Trophoblast cell (in vitro differentiated cells and primary cell): ENCODE measurements around the gene PDE10A.
A peak's percentile ranks its signal among the peaks of the same experiment; 100 is the strongest.
"Not testable (repeated sequence)": the region's sequence is repeated elsewhere in the genome, so short reads cannot be mapped to it uniquely, and the experiment has no call there.

ENCODE experiments used
- DNase-seq, 2 donors: peaks; one replicate each; pipeline ENCODE4 v3.0.0-alpha.2; 2016
- H2AFZ ChIP-seq: 2 replicates; pipeline ENCODE4 v1.6.1; 2013; ENCODE audit warnings: low read length, moderate library complexity, mild to moderate bottlenecking; ENCODE audit not compliant: insufficient read depth, poor library complexity
- H2AK5ac ChIP-seq: 2 replicates; pipeline ENCODE4 v1.6.1; 2013; ENCODE audit warnings: mild to moderate bottlenecking, low read length
- H2BK120ac ChIP-seq: 2 replicates; pipeline ENCODE4 v1.6.1; 2013; ENCODE audit warnings: low read length, mild to moderate bottlenecking, moderate library complexity; ENCODE audit not compliant: insufficient read depth, poor library complexity
- H2BK12ac ChIP-seq: 2 replicates; pipeline ENCODE4 v1.6.1; 2013; ENCODE audit warnings: mild to moderate bottlenecking, low read length, moderate library complexity
- H2BK5ac ChIP-seq: 2 replicates; pipeline ENCODE4 v1.6.1; 2013; ENCODE audit warnings: low read length, low read depth, moderate library complexity, mild to moderate bottlenecking; ENCODE audit not compliant: poor library complexity
- H3K14ac ChIP-seq: 2 replicates; pipeline ENCODE4 v1.6.1; 2013; ENCODE audit warnings: mild to moderate bottlenecking, low read length
- H3K18ac ChIP-seq: 2 replicates; pipeline ENCODE4 v1.6.1; 2013; ENCODE audit warnings: mild to moderate bottlenecking, low read length
- H3K23ac ChIP-seq: 2 replicates; pipeline ENCODE4 v1.6.1; 2013; ENCODE audit warnings: low read length
- H3K27ac ChIP-seq: 2 replicates; pipeline ENCODE4 v1.5.1; 2013; ENCODE audit warnings: low read depth, mild to moderate bottlenecking, inconsistent platforms, low read length, moderate library complexity
- H3K27me3 ChIP-seq: 2 replicates; pipeline ENCODE4 v1.6.1; 2013; ENCODE audit warnings: inconsistent platforms, mild to moderate bottlenecking, low read length, moderate library complexity; ENCODE audit not compliant: insufficient read depth
- H3K36me3 ChIP-seq, 2 experiments: 1 replicate in 1 of 2; 2 replicates in 1 of 2; pipeline ENCODE4 v1.6.1; 2013; ENCODE audit warnings: low read length in 2 of 2, mild to moderate bottlenecking in 2 of 2, moderate library complexity in 1 of 2; ENCODE audit not compliant: insufficient read depth in 2 of 2, control insufficient read depth in 1 of 2
- H3K4ac ChIP-seq: 2 replicates; pipeline ENCODE4 v1.6.1; 2013; ENCODE audit warnings: low read depth, mild to moderate bottlenecking, low read length, moderate library complexity
- H3K4me1 ChIP-seq, 2 experiments: 1 replicate in 1 of 2; 2 replicates in 1 of 2; pipeline ENCODE4 v1.6.1; 2013; ENCODE audit warnings: low read length in 2 of 2, mild to moderate bottlenecking in 2 of 2, moderate library complexity in 1 of 2; ENCODE audit not compliant: insufficient read depth in 2 of 2, control insufficient read depth in 1 of 2
- H3K4me2 ChIP-seq: 2 replicates; pipeline ENCODE4 v1.6.1; 2013; ENCODE audit warnings: inconsistent platforms, mild to moderate bottlenecking, low read length, moderate library complexity
- H3K4me3 ChIP-seq: 2 replicates; pipeline ENCODE4 v1.5.1; 2013; ENCODE audit warnings: mild to moderate bottlenecking, low read depth, low read length, inconsistent platforms
- H3K79me1 ChIP-seq: one replicate; pipeline ENCODE4 v1.6.1; 2013; ENCODE audit warnings: low read length
- H3K79me2 ChIP-seq: 2 replicates; pipeline ENCODE4 v1.6.1; 2013; ENCODE audit warnings: low read length, mild to moderate bottlenecking; ENCODE audit not compliant: control insufficient read depth, insufficient read depth, poor library complexity
- H3K9ac ChIP-seq: 2 replicates; pipeline ENCODE4 v1.6.1; 2013; ENCODE audit warnings: mild to moderate bottlenecking, low read length
- H3K9me3 ChIP-seq: 2 replicates; pipeline ENCODE4 v1.6.1; 2013; ENCODE audit warnings: low read depth, mild to moderate bottlenecking, control low read depth, inconsistent platforms, low read length; ENCODE audit not compliant: insufficient read depth
- H4K12ac ChIP-seq: 2 replicates; pipeline ENCODE4 v1.6.1; 2013; ENCODE audit warnings: low read depth, mild to moderate bottlenecking, low read length, moderate library complexity
- H4K8ac ChIP-seq: 2 replicates; pipeline ENCODE4 v1.6.1; 2013; ENCODE audit warnings: low read depth, mild to moderate bottlenecking, low read length, moderate library complexity
- H4K91ac ChIP-seq: one replicate; pipeline ENCODE4 v1.6.1; 2013; ENCODE audit warnings: low read depth, mild to moderate bottlenecking, low read length, moderate library complexity
- WGBS: extraction: QIAGEN DNeasy Blood & Tissue Kit; methylation state at CpG from one replicate; pipeline ENCODE4 v1.1.7; 2013; ENCODE audit warnings: missing lambda C conversion rate; ENCODE audit not compliant: insufficient read length, insufficient coverage; ENCODE audit errors: extremely low coverage; 5-methylcytosine and 5-hydroxymethylcytosine counted together

Gene PDE10A

GRCh38 chr6:165554644-165555043, 108.4 kb downstream of the PDE10A start:
- not testable (repeated sequence) for H3K18ac ChIP-seq, H3K27me3 ChIP-seq, DNase-seq, H4K8ac ChIP-seq, H2BK5ac ChIP-seq, H2BK120ac ChIP-seq, H3K14ac ChIP-seq, H2BK12ac ChIP-seq, H3K4me1 ChIP-seq, H4K91ac ChIP-seq, H3K4me3 ChIP-seq, H3K79me1 ChIP-seq, H4K12ac ChIP-seq, H3K27ac ChIP-seq, H3K4me2 ChIP-seq, H3K9ac ChIP-seq, H3K36me3 ChIP-seq, H3K9me3 ChIP-seq, H2AK5ac ChIP-seq, H3K4ac ChIP-seq, H3K79me2 ChIP-seq, H2AFZ ChIP-seq, H3K23ac ChIP-seq
- WGBS, result no CpG with 5 or more reads among the region's 3 CpGs

DNA sequence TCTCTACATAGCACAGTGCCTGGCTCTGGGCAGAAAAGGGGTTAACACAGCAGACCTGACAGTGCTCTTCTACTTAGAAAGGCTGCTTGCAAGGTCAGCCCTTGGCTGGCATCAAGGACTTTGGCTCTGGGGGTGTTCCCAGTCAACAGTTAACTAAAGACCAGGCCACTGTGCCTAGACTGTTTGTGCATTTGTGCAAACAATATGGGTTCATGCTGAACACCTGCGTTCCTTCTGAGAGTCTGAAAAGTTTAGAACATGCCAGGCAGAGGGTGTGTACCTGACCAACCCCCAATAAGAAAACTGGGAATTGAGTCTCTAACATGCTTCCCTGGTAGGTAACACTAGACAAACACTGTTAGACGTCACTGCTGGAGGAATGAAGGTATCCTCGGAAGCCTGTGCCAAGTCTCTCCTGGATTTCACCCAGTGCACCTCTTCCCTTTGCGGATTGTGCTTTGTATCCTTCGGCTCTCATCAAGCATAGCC, 110.7 kb downstream of the PDE10A start:
- Histone ChIP-seq H3K4me3 (no peak overlapping the region), H2BK12ac (no peak overlapping the region), H3K27ac (no peak overlapping the region), H3K9me3 (no peaks in the 10 kb centered on the region), H4K8ac (no peak overlapping the region), H2BK5ac (no peak overlapping the region), H2AK5ac (no peak overlapping the region), H3K4me1 (no peaks in the 10 kb centered on the region), H2BK120ac (no peak overlapping the region), H3K27me3 (no peaks in the 10 kb centered on the region), H4K91ac (no peak overlapping the region), H3K4me2 (no peak overlapping the region), H3K36me3 (no peaks in the 10 kb centered on the region), H3K79me2 (no peaks in the 10 kb centered on the region), H3K4ac (no peak overlapping the region), H3K9ac (no peak overlapping the region), H3K18ac (no peak overlapping the region), H3K79me1 (no peaks in the 10 kb centered on the region), H3K23ac (no peak overlapping the region), H2AFZ (no peak overlapping the region), H3K14ac (no peak overlapping the region), H4K12ac (no peak overlapping the region)
- no CpG with 5 or more reads among the region's 5 CpGs for WGBS
- peak in 1 of 2 donors; percentile 14 for DNase-seq

DNA sequence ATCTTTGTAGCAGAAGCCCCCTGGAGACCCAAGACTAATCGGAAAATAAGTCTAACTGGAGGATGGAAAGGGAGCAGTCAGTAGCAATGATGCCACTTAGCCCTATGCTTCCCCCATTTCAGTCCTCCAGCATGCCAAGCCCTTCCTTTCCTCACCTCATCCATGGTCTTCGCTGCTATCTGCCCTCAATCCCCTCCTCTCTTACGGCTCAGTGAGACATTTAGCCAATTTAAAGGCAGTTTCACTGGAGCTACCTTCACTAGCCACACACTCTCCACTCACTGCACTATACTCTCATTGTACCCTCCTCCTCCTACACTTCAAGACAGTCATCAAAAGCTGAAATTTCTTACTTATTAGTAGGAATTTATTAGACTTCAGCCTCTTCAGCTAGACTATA, 111.2 kb downstream of the PDE10A start:
- H4K91ac ChIP-seq, result no peak overlapping the region
- DNase-seq, result no peak
- H3K14ac ChIP-seq, result no peak overlapping the region
- no peaks in the 10 kb centered on the region for H3K9me3 ChIP-seq
- no peak overlapping the region for H3K9ac ChIP-seq
- no peak overlapping the region for H3K18ac ChIP-seq
- no peaks in the 10 kb centered on the region for H3K36me3 ChIP-seq
- H2AK5ac ChIP-seq, result no peak overlapping the region
- H3K23ac ChIP-seq, result no peak overlapping the region
- H3K4me3 ChIP-seq, result no peak overlapping the region
- H3K4ac ChIP-seq, result no peak overlapping the region
- H3K4me1 ChIP-seq, result no peaks in the 10 kb centered on the region
- no peak overlapping the region for H2BK5ac ChIP-seq
- no CpG with 5 or more reads among the region's 3 CpGs for WGBS
- no peaks in the 10 kb centered on the region for H3K27me3 ChIP-seq
- no peak overlapping the region for H3K27ac ChIP-seq
- no peak overlapping the region for H2BK120ac ChIP-seq
- no peak overlapping the region for H2AFZ ChIP-seq
- no peak overlapping the region for H4K8ac ChIP-seq
- no peak overlapping the region for H3K4me2 ChIP-seq
- H3K79me1 ChIP-seq, result no peaks in the 10 kb centered on the region
- no peaks in the 10 kb centered on the region for H3K79me2 ChIP-seq
- H4K12ac ChIP-seq, result no peak overlapping the region
- H2BK12ac ChIP-seq, result no peak overlapping the region

DNA sequence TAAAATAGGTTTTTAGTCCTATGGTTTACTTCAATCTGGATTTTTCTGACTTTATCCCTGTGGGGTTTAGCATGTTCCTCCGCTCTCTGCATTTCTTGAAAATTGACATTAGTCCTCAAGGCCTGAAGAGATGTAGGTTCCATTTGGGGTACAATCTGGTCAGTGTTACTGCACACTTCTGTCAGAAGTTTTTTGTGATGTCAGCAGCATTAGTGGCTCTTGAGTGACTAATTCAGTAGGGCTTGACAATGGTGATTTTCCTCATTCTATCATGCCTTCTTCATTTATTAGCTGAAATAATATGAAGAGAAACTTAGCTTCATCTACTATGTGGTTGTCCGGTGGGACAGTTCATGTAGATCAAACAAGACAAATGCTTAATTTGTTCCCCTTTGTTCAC, 114.6 kb downstream of the PDE10A start:
- WGBS, result no CpG with 5 or more reads among the region's 2 CpGs
- Histone ChIP-seq H3K27me3 (no peaks in the 10 kb centered on the region), H4K91ac (no peak overlapping the region), H3K18ac (no peak overlapping the region), H3K14ac (no peak overlapping the region), H3K4ac (no peak overlapping the region), H2BK120ac (no peak overlapping the region), H3K9me3 (no peaks in the 10 kb centered on the region), H2AFZ (no peak overlapping the region), H3K27ac (no peak overlapping the region), H3K9ac (no peak overlapping the region), H3K23ac (no peak overlapping the region), H3K4me1 (no peaks in the 10 kb centered on the region), H3K4me3 (no peak overlapping the region), H2BK12ac (no peak overlapping the region), H2AK5ac (no peak overlapping the region), H3K79me2 (no peaks in the 10 kb centered on the region), H4K12ac (no peak overlapping the region), H3K79me1 (no peaks in the 10 kb centered on the region), H3K36me3 (no peaks in the 10 kb centered on the region), H3K4me2 (no peak overlapping the region), H2BK5ac (no peak overlapping the region), H4K8ac (no peak overlapping the region)
- no peak for DNase-seq
